ENCODE measurements around the gene ID4.

DNA sequence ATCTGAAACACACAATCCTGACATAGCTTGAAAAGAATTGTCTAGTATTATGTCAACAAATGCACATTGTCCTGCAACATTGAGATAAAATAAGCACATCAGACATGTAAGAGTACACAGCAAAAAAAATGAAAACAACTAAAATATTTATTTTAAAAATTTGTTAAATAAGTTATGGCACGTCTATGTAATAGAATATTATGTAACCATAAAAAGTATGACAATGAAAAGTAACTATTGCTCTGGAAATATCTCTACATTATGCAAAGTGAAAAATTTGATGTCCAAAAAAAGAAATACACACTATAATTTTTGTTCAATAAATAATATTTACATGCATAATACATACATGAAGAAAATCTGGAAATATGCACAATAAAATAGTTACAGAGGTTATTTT lies 9.3 kb upstream of the ID4 start:
- TF ChIP-seq EP300 (IDR thresholded peaks at IDR 0.05; ENCODE audit: low read depth), result no peak
- TF ChIP-seq, protein P1, sequence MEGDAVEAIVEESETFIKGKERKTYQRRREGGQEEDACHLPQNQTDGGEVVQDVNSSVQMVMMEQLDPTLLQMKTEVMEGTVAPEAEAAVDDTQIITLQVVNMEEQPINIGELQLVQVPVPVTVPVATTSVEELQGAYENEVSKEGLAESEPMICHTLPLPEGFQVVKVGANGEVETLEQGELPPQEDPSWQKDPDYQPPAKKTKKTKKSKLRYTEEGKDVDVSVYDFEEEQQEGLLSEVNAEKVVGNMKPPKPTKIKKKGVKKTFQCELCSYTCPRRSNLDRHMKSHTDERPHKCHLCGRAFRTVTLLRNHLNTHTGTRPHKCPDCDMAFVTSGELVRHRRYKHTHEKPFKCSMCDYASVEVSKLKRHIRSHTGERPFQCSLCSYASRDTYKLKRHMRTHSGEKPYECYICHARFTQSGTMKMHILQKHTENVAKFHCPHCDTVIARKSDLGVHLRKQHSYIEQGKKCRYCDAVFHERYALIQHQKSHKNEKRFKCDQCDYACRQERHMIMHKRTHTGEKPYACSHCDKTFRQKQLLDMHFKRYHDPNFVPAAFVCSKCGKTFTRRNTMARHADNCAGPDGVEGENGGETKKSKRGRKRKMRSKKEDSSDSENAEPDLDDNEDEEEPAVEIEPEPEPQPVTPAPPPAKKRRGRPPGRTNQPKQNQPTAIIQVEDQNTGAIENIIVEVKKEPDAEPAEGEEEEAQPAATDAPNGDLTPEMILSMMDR (IDR thresholded peaks at IDR 0.05), result no peak
- no peak for TF ChIP-seq POLR2AphosphoS5 (IDR thresholded peaks at IDR 0.05)
